Progenitor cell of endocrine pancreas (in vitro differentiated cells): ENCODE results near the gene SNTB2. TPM values are rescaled to one million over a fixed set of nuclear protein-coding genes. Genes with fewer than 3 reads are reported as not detected.
"Not testable (repeated sequence)": the region's sequence is repeated elsewhere in the genome, so short reads cannot be mapped to it uniquely, and the experiment has no call there.

ENCODE experiments used
- DNase-seq: peaks from one replicate; pipeline ENCODE4 v3.0.0; 2021; ENCODE audit warnings: low spot score; ENCODE audit not compliant: unreplicated experiment
- H3K27ac Mint-ChIP-seq: 2 replicates; pipeline ENCODE4 v1.8.0; 2021; ENCODE audit warnings: mild to moderate bottlenecking, moderate library complexity, mixed read lengths
- H3K27me3 Mint-ChIP-seq: 2 replicates; pipeline ENCODE4 v1.8.0; 2021; ENCODE audit warnings: mixed read lengths
- H3K36me3 Mint-ChIP-seq: 2 replicates; pipeline ENCODE4 v1.8.0; 2022; ENCODE audit warnings: mixed read lengths; ENCODE audit not compliant: insufficient read depth
- H3K4me1 Mint-ChIP-seq: 2 replicates; pipeline ENCODE4 v1.8.0; 2021; ENCODE audit warnings: low read depth, mixed read lengths
- H3K4me3 Mint-ChIP-seq: 2 replicates; pipeline ENCODE4 v1.8.0; 2021; ENCODE audit warnings: low read depth, mild to moderate bottlenecking, moderate library complexity, mixed read lengths
- H3K9me3 Mint-ChIP-seq: 2 replicates; pipeline ENCODE4 v1.8.0; 2021; ENCODE audit warnings: low read depth, mixed read lengths
- CTCF ChIP-seq: fragments of 200-600 bp; sonication (generic); IDR thresholded peaks from one replicate; pipeline ENCODE4 v1.5.0; 2021; ENCODE audit warnings: antibody characterized with exemption, mild to moderate bottlenecking; ENCODE audit not compliant: unreplicated experiment
- total RNA-seq: library from RNA; stranded (reverse); gene quantifications from 2 replicates; pipeline ENCODE4 v1.2.1, GENCODE V29; 2021

SNTB2 gene
- total RNA-seq, 1 donor from 2014 or later, result 40.9 TPM

- H3K4me3 Mint-ChIP-seq, result no peak overlapping the region
Measured at GRCh38 chr16:69277413-69277812, 90.4 kb downstream of the SNTB2 start.

GRCh38 chr16:69283851-69284250, 96.9 kb downstream of the SNTB2 start:
- no peak for TF ChIP-seq CTCF
- H3K4me1 Mint-ChIP-seq, result peaks cover 1% of the 10 kb centered on the region
- H3K27ac Mint-ChIP-seq, result no peak overlapping the region
- no peaks in the 10 kb centered on the region for H3K27me3 Mint-ChIP-seq
- no peaks in the 10 kb centered on the region for H3K9me3 Mint-ChIP-seq
- no peak for DNase-seq
- peaks cover 7% of the 10 kb centered on the region for H3K36me3 Mint-ChIP-seq
- H3K4me3 Mint-ChIP-seq, result no peak overlapping the region

More at GRCh38 chr16:69277413-69277812, 90.4 kb downstream of the SNTB2 start:
- H3K27me3 Mint-ChIP-seq, result no peaks in the 10 kb centered on the region
- no peak for DNase-seq
- peaks cover 1% of the 10 kb centered on the region for H3K4me1 Mint-ChIP-seq
- H3K36me3 Mint-ChIP-seq, result peaks cover 11% of the 10 kb centered on the region
- no peak for TF ChIP-seq CTCF
- H3K27ac Mint-ChIP-seq, result no peak overlapping the region
- H3K9me3 Mint-ChIP-seq, result no peaks in the 10 kb centered on the region

GRCh38 chr16:69285240-69285639, 98.3 kb downstream of the SNTB2 start:
- no peak for TF ChIP-seq CTCF
- no peak for DNase-seq
- no peak overlapping the region for H3K4me3 Mint-ChIP-seq
- peaks cover 7% of the 10 kb centered on the region for H3K36me3 Mint-ChIP-seq
- H3K27ac Mint-ChIP-seq, result no peak overlapping the region
- H3K4me1 Mint-ChIP-seq, result peaks cover 1% of the 10 kb centered on the region
- H3K9me3 Mint-ChIP-seq, result no peaks in the 10 kb centered on the region
- H3K27me3 Mint-ChIP-seq, result no peaks in the 10 kb centered on the region

GRCh38 chr16:69286941-69287713, 100.2 kb downstream of the SNTB2 start:
- no peaks in the 10 kb centered on the region for H3K27me3 Mint-ChIP-seq
- peaks cover 5% of the 10 kb centered on the region for H3K36me3 Mint-ChIP-seq
- DNase-seq, result no peak
- H3K4me3 Mint-ChIP-seq, result no peak overlapping the region
- H3K4me1 Mint-ChIP-seq, result peaks cover 1% of the 10 kb centered on the region
- no peaks in the 10 kb centered on the region for H3K9me3 Mint-ChIP-seq
- H3K27ac Mint-ChIP-seq, result peak overlapping the region; percentile 20
- peak; percentile 76 for TF ChIP-seq CTCF

GRCh38 chr16:69291657-69292056, 104.7 kb downstream of the SNTB2 start:
- not testable (repeated sequence) for H3K4me1 Mint-ChIP-seq, H3K27me3 Mint-ChIP-seq

GRCh38 chr16:69293401-69293800, 106.4 kb downstream of the SNTB2 start:
- Mint-ChIP-seq H3K27ac (no peak overlapping the region), H3K36me3 (peaks cover 7% of the 10 kb centered on the region)

More at GRCh38 chr16:69291657-69292056, 104.7 kb downstream of the SNTB2 start:
- not testable (repeated sequence) for H3K9me3 Mint-ChIP-seq, H3K36me3 Mint-ChIP-seq, H3K4me3 Mint-ChIP-seq, H3K27ac Mint-ChIP-seq, DNase-seq

More at GRCh38 chr16:69293401-69293800, 106.4 kb downstream of the SNTB2 start:
- no peak for TF ChIP-seq CTCF
- Mint-ChIP-seq H3K4me1 (no peaks in the 10 kb centered on the region), H3K9me3 (no peaks in the 10 kb centered on the region), H3K27me3 (no peaks in the 10 kb centered on the region), H3K4me3 (no peak overlapping the region)
- no peak for DNase-seq
